Measurements from ENCODE around the gene ACTL7A. TPM values are rescaled to one million over a fixed set of nuclear protein-coding genes. Genes with fewer than 3 reads are reported as not detected.

The ACTL7A gene
- total and polyA plus RNA-seq, 2 of the 13 experiments (the other 11 are each of a cell fraction or from before 2014, with no cell fraction given): not detected

DNA sequence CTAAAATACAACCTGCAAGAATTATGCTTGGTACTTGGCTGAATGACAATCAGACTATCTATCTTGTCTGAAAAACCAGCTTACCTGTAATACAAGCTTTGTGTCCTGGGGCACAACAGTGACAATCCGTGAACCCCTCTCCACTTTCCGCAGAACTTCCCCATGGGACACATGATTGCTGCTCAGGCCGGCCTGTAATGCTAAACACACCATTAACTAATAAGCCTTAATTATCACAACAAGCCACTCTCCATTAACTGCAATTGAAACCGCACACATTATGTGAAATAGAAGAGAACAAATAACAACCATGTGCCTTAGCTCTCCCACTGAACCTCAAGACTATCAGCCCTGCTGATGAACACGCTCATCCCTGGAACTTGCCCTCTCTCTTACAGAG is 38.1 kb downstream of the ACTL7A start (continued):
- TF ChIP-seq MATR3 (CRISPR knock-in tag; IDR thresholded peaks at IDR 0.05): no peak
- TF ChIP-seq, protein P1, sequence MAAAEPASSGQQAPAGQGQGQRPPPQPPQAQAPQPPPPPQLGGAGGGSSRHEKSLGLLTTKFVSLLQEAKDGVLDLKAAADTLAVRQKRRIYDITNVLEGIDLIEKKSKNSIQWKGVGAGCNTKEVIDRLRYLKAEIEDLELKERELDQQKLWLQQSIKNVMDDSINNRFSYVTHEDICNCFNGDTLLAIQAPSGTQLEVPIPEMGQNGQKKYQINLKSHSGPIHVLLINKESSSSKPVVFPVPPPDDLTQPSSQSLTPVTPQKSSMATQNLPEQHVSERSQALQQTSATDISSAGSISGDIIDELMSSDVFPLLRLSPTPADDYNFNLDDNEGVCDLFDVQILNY (CRISPR knock-in tag; conservative IDR thresholded peaks at IDR 0.05): no peak

DNA sequence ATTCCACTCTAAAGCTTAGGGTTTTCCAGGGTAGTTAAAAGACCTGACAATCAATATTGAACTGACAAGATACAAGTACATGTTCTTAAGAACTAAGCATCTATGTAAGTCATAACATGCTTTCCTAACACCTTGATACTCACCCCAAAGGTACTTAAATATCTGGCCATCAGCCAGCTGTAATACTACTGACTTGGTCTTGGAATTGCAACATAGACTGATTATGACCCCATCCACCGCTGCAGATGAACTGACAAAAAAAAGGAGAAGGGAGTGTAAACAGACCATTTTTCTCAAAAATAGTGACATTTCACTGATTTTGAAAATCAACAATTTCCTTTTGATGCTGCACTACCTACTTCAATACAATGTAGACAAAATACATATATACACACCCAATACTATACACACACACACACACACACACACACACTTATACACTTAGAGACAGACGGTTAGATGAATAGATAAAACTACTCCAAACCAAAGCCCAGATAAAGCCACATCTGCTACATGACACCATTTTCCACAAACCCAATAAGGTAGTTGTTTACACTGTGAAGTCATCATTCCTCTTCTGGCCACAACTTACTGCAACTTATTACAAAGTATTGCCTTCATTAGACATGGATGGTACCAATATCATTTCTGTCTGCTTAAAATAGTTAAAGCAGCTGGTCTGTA is 41.5 kb downstream of the ACTL7A start:
- CTCF ChIA-PET (ENCODE audit: low intra/inter-chr PET ratio, low total read pairs): no interaction called here
- intact Hi-C loops (cut with micrococcal nuclease; ENCODE audit: unreplicated experiment) (no loop called here), in situ Hi-C loops (cut with HindIII; ENCODE audit: extremely low pct_ligation_motif_present, low pct_unique_long_range_greater_than_20kb) (no loop called here)
- peaks cover 32% of the 10 kb centered on the region for H3K4me1 ChIP-seq (ENCODE audit: insufficient read depth, low read length)
- DNase-seq (ENCODE audit: low spot score): no peak
- H3K36me3 ChIP-seq (replicated peaks in 1 of 2; ENCODE audit: control insufficient read depth in 1 of 2, insufficient read depth in 2 of 2, low read length in 2 of 2): peaks cover 19 to 87% of the 10 kb centered on the region in 2 experiments
- no peak overlapping the region for H3K9ac ChIP-seq (ENCODE audit: insufficient read depth, low read depth, low read length)
- no peak overlapping the region for H3K4me3 ChIP-seq (replicated peaks in 1 of 3; ENCODE audit: insufficient read depth in 1 of 3, low read depth in 2 of 3, low read length in 3 of 3)
- TF ChIP-seq ZSCAN22 (CRISPR knock-in tag; IDR thresholded peaks at IDR 0.05) (no peak), POGZ (CRISPR knock-in tag; IDR thresholded peaks at IDR 0.05) (no peak)
- 97% methylated on average over 2 of the region's 2 CpGs for WGBS (ENCODE audit: low lambda C conversion rate)
- POLR2A ChIA-PET: interaction anchor here (0.6 kb wide), 1 partner anchor 32 kb away, joined by 3 read pairs; no protein-coding TSS in a partner anchor
- H4K20me1 ChIP-seq (ENCODE audit: insufficient read depth, low read length): no peaks in the 10 kb centered on the region
- no peaks in the 10 kb centered on the region for H3K79me2 ChIP-seq (ENCODE audit: insufficient read depth, low read length)
- BruUV-seq (replicated peaks): no TSS peak
- no peak overlapping the region for H3K27ac ChIP-seq (ENCODE audit: extremely low read length, insufficient read depth, low read length)
- no peak overlapping the region for H3K4me2 ChIP-seq (ENCODE audit: low read depth, low read length)
- no peak overlapping the region for H2AFZ ChIP-seq (ENCODE audit: low read length)
- no peaks in the 10 kb centered on the region for H3K27me3 ChIP-seq (ENCODE audit: control insufficient read depth in 1 of 2, insufficient read depth in 2 of 2, low read length in 2 of 2)
- no peak for FAIRE-seq
- ATAC-seq: no peak
- H3K9me3 ChIP-seq (ENCODE audit: low read length): no peaks in the 10 kb centered on the region

DNA sequence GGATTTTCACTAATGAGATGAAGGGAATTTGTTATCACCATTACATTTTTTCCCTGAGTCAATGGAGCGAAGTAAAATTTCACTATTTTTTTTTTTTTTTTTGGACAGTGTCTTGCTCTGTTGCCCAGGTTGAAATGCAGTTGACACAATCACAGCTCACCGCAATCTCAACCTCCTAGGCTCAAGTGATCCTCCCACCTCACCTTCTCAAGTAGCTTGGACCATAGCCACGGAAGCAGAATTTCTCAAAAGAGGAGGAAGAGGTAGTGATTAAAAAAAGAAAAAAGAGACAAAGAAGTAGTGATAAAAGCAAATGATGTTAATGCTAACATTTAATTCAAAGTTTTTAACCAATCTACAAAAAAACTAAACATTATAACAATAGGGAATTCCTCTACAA is 42.1 kb downstream of the ACTL7A start:
- H3K4me3 ChIP-seq (replicated peaks in 1 of 3; ENCODE audit: insufficient read depth in 1 of 3, low read depth in 2 of 3, low read length in 3 of 3): no peak overlapping the region
- POLR2A ChIA-PET: no interaction called here
- ATAC-seq (no peak), DNase-seq (ENCODE audit: low spot score) (no peak), FAIRE-seq (no peak)
- TF ChIP-seq HDAC2 (CRISPR knock-in tag; IDR thresholded peaks at IDR 0.05) (no peak), ZKSCAN1 (IDR thresholded peaks at IDR 0.05; ENCODE audit: low read length) (no peak), DNMT3B (CRISPR knock-in tag; conservative IDR thresholded peaks at IDR 0.05) (no peak)
- TF ChIP-seq, protein P2, sequence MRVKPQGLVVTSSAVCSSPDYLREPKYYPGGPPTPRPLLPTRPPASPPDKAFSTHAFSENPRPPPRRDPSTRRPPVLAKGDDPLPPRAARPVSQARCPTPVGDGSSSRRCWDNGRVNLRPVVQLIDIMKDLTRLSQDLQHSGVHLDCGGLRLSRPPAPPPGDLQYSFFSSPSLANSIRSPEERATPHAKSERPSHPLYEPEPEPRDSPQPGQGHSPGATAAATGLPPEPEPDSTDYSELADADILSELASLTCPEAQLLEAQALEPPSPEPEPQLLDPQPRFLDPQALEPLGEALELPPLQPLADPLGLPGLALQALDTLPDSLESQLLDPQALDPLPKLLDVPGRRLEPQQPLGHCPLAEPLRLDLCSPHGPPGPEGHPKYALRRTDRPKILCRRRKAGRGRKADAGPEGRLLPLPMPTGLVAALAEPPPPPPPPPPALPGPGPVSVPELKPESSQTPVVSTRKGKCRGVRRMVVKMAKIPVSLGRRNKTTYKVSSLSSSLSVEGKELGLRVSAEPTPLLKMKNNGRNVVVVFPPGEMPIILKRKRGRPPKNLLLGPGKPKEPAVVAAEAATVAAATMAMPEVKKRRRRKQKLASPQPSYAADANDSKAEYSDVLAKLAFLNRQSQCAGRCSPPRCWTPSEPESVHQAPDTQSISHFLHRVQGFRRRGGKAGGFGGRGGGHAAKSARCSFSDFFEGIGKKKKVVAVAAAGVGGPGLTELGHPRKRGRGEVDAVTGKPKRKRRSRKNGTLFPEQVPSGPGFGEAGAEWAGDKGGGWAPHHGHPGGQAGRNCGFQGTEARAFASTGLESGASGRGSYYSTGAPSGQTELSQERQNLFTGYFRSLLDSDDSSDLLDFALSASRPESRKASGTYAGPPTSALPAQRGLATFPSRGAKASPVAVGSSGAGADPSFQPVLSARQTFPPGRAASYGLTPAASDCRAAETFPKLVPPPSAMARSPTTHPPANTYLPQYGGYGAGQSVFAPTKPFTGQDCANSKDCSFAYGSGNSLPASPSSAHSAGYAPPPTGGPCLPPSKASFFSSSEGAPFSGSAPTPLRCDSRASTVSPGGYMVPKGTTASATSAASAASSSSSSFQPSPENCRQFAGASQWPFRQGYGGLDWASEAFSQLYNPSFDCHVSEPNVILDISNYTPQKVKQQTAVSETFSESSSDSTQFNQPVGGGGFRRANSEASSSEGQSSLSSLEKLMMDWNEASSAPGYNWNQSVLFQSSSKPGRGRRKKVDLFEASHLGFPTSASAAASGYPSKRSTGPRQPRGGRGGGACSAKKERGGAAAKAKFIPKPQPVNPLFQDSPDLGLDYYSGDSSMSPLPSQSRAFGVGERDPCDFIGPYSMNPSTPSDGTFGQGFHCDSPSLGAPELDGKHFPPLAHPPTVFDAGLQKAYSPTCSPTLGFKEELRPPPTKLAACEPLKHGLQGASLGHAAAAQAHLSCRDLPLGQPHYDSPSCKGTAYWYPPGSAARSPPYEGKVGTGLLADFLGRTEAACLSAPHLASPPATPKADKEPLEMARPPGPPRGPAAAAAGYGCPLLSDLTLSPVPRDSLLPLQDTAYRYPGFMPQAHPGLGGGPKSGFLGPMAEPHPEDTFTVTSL (CRISPR knock-in tag; IDR thresholded peaks at IDR 0.05; ENCODE audit: borderline replicate concordance): no peak
- WGBS (ENCODE audit: low lambda C conversion rate): 98% methylated on average over 3 of the region's 3 CpGs
- H3K27me3 ChIP-seq (ENCODE audit: control insufficient read depth in 1 of 2, insufficient read depth in 2 of 2, low read length in 2 of 2): no peaks in the 10 kb centered on the region
- no peaks in the 10 kb centered on the region for H4K20me1 ChIP-seq (ENCODE audit: insufficient read depth, low read length)
- H2AFZ ChIP-seq (ENCODE audit: low read length): no peak overlapping the region
- in situ Hi-C loops (cut with HindIII; ENCODE audit: extremely low pct_ligation_motif_present, low pct_unique_long_range_greater_than_20kb): no loop called here
- CTCF ChIA-PET (ENCODE audit: low intra/inter-chr PET ratio, low total read pairs): no interaction called here
- H3K4me1 ChIP-seq (ENCODE audit: insufficient read depth, low read length): peaks cover 26% of the 10 kb centered on the region
- no peak overlapping the region for H3K4me2 ChIP-seq (ENCODE audit: low read depth, low read length)
- no peak overlapping the region for H3K27ac ChIP-seq (ENCODE audit: extremely low read length, insufficient read depth, low read length)
- H3K79me2 ChIP-seq (ENCODE audit: insufficient read depth, low read length): no peaks in the 10 kb centered on the region
- H3K9ac ChIP-seq (ENCODE audit: insufficient read depth, low read depth, low read length): no peak overlapping the region
- peaks cover 22 to 87% of the 10 kb centered on the region in 2 experiments for H3K36me3 ChIP-seq (replicated peaks in 1 of 2; ENCODE audit: control insufficient read depth in 1 of 2, insufficient read depth in 2 of 2, low read length in 2 of 2)
- no peaks in the 10 kb centered on the region for H3K9me3 ChIP-seq (ENCODE audit: low read length)
- intact Hi-C loops (cut with micrococcal nuclease; ENCODE audit: unreplicated experiment): no loop called here
- BruUV-seq (replicated peaks): no TSS peak

All from HepG2 (cell line).